K562 (cell line): ENCODE measurements around the gene CSF1R. TPM values are rescaled to one million over a fixed set of nuclear protein-coding genes. Genes with fewer than 3 reads are reported as not detected.

Experiments used
- BCOR ChIP-seq: fragments of 450-650 bp; IDR thresholded peaks from 2 replicates; pipeline ENCODE4 v1.6.1; 2016
- CREB1 ChIP-seq, 2 experiments: sonication (generic) in 1 of 2; formaldehyde crosslinking in 1 of 2; IDR thresholded peaks; 2 replicates each; pipeline versions ENCODE4 v1.6.1 to v1.8.0; 2012 to 2022; ENCODE audit warnings: inconsistent platforms in 1 of 2, mild to moderate bottlenecking in 1 of 2, missing genetic modification reagents in 1 of 2, moderate library complexity in 1 of 2
- FOXJ3 ChIP-seq: sonication (generic); formaldehyde crosslinking; IDR thresholded peaks from 2 replicates; pipeline ENCODE4 v1.4.0; 2020; ENCODE audit warnings: mild to moderate bottlenecking, missing genetic modification reagents
- HDGF ChIP-seq: fragments of 450-650 bp; IDR thresholded peaks from 2 replicates; pipeline ENCODE4 v1.6.1; 2016
- HIVEP1 ChIP-seq: fragments of 250-450 bp; sonication (Bioruptor Pico); IDR thresholded peaks from 2 replicates; pipeline ENCODE4 v1.4.0; 2020; ENCODE audit warnings: mild to moderate bottlenecking
- IRF1 ChIP-seq: sonication (generic); formaldehyde crosslinking; IDR thresholded peaks from 2 replicates; pipeline ENCODE4 v1.8.0; 2022; ENCODE audit warnings: missing genetic modification reagents, mild to moderate bottlenecking, borderline replicate concordance
- KLF16 ChIP-seq: IDR thresholded peaks from 2 replicates; pipeline ENCODE4 v1.6.1; 2016; ENCODE audit warnings: antibody characterized with exemption
- ZC3H4 ChIP-seq: sonication (generic); formaldehyde crosslinking; IDR thresholded peaks from 2 replicates; pipeline ENCODE4 v1.9.0; 2021; ENCODE audit warnings: missing genetic modification reagents, borderline replicate concordance
- polyA plus RNA-seq, 8 experiments: library from polyadenylated mRNA; depleted of rRNA in 4 of 8; stranded (reverse) in 5 of 8; unstranded in 3 of 8; fragments of >200 nt; fragmentation: Nextera tagmentation in 2 of 8; fragmentation: Illumina TruSeq in 1 of 8; extraction: Ambion mirVana in 2 of 8; extraction: Trizol in 1 of 8; gene quantifications; 2 replicates each; pipeline versions ENCODE4 v1.2.1 to v1.2.3, GENCODE V29; 2011 to 2014; ENCODE audit warnings: inconsistent platforms in 1 of 8, missing spikeins in 1 of 8
- total RNA-seq, 7 experiments: library from RNA; depleted of rRNA in 6 of 7; stranded (reverse); fragments of >200 nt in 6 of 7; fragmentation: Illumina TruSeq in 2 of 7; extraction: Trizol in 2 of 7; gene quantifications; 2 replicates each; pipeline versions ENCODE4 v1.2.1 to v1.2.3, GENCODE V29; 2011 to 2021; ENCODE audit warnings: low replicate concordance in 1 of 7
- TF ChIP-seq, protein P1 (sequence below), 2 experiments: fragments of 450-650 bp in 1 of 2; sonication (generic) in 1 of 2; formaldehyde crosslinking in 1 of 2; IDR thresholded peaks; 2 replicates each; pipeline versions ENCODE4 v1.7.1 to v1.9.0; 2016 to 2022; ENCODE audit warnings: inconsistent platforms in 1 of 2, mild to moderate bottlenecking in 1 of 2, missing genetic modification reagents in 1 of 2

CSF1R gene
- total and polyA plus RNA-seq, 9 of the 15 experiments (the other 6 are each of a cell fraction or from before 2014, with no cell fraction given), result 0.03 to 0.64 (median 0.20) TPM; not detected in 6

- TF ChIP-seq, protein P1, sequence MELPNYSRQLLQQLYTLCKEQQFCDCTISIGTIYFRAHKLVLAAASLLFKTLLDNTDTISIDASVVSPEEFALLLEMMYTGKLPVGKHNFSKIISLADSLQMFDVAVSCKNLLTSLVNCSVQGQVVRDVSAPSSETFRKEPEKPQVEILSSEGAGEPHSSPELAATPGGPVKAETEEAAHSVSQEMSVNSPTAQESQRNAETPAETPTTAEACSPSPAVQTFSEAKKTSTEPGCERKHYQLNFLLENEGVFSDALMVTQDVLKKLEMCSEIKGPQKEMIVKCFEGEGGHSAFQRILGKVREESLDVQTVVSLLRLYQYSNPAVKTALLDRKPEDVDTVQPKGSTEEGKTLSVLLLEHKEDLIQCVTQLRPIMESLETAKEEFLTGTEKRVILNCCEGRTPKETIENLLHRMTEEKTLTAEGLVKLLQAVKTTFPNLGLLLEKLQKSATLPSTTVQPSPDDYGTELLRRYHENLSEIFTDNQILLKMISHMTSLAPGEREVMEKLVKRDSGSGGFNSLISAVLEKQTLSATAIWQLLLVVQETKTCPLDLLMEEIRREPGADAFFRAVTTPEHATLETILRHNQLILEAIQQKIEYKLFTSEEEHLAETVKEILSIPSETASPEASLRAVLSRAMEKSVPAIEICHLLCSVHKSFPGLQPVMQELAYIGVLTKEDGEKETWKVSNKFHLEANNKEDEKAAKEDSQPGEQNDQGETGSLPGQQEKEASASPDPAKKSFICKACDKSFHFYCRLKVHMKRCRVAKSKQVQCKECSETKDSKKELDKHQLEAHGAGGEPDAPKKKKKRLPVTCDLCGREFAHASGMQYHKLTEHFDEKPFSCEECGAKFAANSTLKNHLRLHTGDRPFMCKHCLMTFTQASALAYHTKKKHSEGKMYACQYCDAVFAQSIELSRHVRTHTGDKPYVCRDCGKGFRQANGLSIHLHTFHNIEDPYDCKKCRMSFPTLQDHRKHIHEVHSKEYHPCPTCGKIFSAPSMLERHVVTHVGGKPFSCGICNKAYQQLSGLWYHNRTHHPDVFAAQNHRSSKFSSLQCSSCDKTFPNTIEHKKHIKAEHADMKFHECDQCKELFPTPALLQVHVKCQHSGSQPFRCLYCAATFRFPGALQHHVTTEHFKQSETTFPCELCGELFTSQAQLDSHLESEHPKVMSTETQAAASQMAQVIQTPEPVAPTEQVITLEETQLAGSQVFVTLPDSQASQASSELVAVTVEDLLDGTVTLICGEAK (IDR thresholded peaks at IDR 0.05), result no peak
- TF ChIP-seq, protein P1 (CRISPR knock-in tag; IDR thresholded peaks at IDR 0.05), result no peak
- TF ChIP-seq KLF16 (no peak), BCOR (no peak), CREB1 (IDR thresholded peaks at IDR 0.05) (no peak), CREB1 (CRISPR knock-in tag; IDR thresholded peaks at IDR 0.05) (no peak), IRF1 (CRISPR knock-in tag) (no peak), HIVEP1 (CRISPR knock-in tag) (no peak), ZC3H4 (CRISPR knock-in tag) (no peak), FOXJ3 (CRISPR knock-in tag) (no peak), HDGF (no peak)
- TF ChIP-seq, all 486 proteins: peak for 0
Observed at GRCh38 chr5:150082889-150083288, 3.5 kb downstream of the CSF1R start (continued).
